HG03066 (cell line): Measurements from ENCODE around the gene PTPRA.
"Not testable (repeated sequence)": the region's sequence is repeated elsewhere in the genome, so short reads cannot be mapped to it uniquely, and the experiment has no call there.

ENCODE experiments used
- ATAC-seq: cut with Tn5 transposase; IDR thresholded peaks from one replicate; pipeline ENCODE4 v1.9.1; 2021; ENCODE audit warnings: low read depth; ENCODE audit not compliant: unreplicated experiment

Gene PTPRA

DNA sequence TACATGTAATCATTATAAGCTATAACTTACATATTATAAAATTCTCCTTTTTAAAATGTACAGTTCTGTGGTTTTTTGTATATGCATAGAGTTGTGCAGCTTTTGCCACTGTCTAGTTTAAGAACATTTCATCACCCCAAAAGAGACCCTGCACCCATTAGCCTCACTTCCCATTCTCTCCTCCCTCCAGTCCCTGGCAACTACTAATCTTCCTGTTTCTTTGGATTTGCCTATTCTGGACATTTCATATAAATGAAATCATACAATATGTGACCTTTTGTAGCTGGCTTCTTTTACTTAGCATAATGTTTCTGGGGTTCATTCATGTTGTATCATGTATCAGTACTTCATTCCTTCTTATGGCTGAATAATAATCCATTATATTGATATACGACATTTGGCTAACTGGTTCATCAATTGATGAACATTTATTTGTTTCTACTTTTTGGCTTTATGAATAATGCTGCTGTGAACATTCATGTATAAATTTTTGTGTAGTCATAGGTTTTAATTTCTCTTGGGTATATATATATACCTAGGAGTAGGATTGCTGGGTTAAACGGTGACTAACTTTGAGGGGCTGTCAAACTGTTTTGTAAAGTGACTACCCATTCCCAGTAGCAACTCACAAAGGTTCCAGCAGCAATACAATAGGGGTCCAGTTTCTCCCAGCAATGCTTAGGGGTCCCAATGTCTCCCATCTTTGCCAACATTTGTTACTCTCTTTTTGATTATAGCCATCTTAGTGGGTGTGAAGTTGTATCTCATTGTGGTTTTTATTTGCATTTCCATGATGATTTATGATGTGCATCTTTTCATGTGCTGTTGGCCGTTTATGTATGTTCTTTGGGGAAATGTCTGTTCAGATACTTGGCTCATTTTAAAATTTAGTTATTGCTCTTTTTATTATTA is 10.7 kb downstream of the PTPRA start:
- ATAC-seq = no peak

DNA sequence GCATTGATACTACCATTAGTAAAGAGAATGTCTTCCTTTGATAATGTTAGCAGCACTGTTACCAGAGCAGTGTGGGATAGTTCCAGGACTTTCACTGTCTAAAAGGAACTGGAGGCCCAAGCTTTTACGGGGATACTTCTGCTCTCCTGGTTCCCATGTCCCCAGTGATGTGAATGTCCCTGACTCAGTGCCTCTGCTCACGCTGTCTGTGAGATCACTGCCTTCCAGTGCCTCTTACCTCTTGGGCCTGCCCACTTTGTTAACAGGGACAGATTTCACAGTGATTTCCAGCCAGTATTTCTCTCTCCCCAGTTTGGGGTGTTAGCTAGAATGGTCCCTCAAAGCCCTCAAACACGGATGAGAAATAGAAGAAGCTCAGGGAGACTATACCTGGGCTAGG is 14.4 kb downstream of the PTPRA start:
- no peak for ATAC-seq

DNA sequence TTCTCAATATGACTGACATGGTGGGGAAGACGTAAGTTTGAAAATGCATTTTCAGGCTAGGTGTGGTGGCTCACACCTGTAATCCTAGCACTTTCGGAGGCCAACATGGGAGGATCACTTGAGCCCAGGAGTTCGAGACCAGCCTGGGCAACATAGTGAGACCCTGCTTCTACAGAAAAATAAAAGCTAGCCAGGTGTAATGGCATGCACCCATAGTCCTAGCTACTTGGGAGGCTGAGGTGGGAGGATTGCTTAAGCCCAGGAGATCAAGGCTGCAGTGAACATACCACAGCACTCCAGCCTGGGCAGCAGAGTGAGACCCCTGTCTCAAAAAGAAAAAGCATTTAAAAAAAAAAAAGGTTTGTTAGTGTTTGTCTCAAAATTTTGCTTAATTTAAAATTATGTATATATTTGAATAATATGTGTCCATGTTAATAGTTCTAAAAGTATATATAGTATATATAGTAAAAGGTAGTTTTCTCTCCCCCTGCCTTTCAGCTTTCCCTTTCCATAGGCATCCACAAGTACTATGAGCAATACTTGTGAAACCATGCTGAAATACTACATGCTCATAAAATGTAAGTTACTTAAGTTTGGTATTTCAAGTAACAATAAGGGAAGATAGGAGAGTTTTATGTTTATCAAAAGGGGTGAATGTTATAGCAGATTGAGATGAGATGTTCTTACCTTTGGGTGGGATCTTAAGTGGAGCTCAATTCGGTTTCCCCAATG is 15.1 kb downstream of the PTPRA start:
- ATAC-seq = no peak

DNA sequence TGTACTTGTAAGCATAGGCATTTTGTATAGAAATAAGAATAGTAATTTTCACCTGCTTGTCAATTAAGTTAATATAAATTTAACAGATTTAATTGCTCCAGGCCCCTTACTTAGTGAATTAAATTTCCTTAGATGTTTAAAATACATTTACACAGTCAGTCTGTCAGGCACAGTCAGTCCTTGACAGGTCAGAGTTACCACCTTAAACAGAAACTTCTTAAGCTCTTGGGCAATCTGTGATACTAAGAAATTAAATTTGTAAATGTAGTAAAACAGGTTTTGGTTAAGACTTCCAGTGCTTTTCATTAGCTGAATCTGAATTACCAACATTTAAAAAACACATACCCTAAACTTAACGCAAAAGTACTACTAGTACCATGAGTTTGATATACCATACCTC is 15.9 kb downstream of the PTPRA start:
- ATAC-seq = no peak

DNA sequence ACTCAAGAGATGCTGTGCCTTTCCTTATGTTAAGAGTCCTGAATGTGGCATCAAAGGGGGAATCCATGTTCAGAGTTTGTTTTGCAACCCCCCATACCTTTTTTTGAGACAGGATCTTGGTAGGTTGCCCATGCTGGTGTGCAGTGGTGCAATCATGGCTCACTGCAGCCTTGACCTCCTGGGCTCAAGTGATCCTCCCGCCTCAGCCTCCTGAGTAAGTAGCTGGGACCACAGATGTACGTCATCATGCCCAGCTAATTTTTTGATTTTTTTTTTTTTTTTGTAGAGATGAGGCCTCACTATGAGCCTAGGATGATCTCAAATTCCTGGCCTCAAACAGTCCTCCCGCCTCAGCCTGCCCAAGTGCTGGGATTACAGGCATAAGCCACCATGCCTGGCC is 16.5 kb downstream of the PTPRA start:
- ATAC-seq = no peak

DNA sequence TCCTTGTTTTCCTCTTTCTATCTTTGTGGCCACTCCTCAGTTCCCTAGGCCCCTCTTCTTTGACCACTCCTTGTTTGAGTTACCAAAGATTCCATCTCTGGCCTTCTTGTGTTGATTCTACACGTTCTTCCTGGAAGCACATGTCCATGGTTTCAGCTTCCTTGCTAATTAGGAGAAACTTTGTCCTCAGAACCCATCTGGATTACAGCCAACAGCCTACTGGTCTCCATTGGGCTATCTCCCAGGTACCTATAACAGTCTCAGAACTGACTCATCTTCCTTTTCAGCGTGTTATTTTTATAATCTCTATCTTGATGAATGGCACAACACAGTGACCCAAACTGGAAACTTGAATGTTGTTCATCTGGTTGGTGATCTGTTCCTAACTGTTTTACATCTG is 17.5 kb downstream of the PTPRA start:
- ATAC-seq = no peak

DNA sequence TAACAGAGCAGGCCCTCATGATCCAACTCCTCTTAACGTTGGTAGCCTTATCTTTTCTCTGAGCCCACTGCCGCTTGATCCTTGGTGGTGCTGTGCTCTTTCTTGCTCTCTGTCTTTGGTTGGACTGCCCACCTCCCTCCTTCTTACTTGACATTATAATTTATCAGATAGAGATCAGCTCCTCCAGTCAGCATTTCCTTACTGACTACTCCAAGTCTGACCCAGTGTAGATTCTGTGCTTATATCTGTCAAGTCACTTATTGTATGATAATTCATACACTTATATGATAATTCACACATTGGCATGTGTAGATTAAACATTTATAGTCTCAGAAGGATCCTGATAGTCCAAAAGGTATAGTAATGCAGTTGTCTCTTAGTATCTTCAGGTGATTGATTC is 18.1 kb downstream of the PTPRA start:
- ATAC-seq = no peak

DNA sequence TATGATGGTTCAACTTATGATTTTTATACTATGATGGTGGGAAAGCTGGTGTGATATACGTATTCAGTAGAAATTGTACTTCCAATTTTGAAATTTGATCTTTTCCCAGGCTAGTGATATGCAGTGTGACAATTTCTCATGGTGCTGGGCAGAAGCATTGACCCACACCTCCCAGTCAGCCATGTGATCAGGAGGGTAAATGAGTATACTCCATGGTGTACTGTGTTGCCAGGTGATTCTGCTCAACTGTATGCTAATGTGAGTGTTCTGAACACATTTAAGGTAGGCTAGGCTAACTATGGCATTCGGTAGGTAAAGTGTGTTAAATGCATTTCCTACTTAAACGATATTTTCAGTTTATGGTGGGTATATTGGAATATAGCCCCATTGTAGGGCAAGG is 19.1 kb downstream of the PTPRA start:
- ATAC-seq = no peak

DNA sequence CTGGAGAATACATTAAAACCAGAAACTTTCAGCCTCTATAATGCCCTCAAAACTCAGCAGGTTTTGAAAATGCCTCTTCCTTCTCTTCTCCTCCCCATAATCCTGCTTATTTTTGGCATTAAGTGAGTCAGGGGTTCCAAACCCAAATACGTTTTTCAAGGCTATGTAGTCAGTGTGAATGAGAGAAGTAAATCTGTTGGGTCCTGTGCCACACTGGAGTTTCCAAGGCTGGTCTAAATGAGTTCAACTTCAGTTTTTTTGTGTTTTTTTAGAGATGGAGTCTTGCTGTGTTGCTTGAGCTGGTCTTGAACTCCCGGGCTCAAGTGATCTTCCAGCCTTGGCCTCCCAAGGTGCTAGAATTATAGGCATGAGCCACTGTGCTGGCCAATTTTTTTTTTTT is 20.9 kb downstream of the PTPRA start:
- no peak for ATAC-seq

DNA sequence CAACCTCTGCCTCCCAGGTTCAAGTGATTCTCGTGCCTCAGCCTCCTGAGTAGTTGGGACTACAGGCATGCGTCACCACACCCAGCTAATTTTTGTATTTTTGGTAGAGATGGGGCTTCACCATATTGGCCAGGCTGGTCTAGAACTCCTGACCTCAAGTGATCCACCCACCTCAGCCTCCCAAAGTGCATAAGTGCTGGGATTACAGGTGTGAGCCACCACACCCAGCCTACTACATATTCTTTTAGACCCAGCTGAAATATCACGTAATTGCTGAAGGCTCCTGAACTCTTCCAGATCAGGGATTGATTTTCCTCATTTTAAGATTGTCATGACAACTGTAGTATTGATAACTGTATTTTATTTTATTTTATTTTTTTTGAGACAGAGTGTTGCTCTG is 21.9 kb downstream of the PTPRA start:
- not testable (repeated sequence) for ATAC-seq

DNA sequence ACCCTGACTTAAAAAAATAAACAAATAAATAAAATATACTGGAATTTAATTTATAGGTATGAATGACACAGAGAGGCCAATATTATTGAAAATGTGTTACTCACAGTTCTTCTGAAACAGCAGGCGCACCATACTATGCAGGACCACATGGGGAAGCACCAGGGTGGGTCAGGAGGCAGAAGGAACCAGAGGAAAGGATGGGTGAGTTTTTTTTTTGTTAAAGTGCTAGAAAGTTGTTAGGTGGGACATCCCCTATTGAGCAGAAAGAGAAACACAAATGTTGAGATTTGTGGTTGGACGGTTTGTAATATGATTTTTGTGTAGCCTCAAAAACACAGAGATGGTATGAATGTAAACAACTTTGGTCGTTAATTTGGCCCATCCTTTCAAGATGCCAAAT is 26.0 kb downstream of the PTPRA start:
- ATAC-seq = no peak

DNA sequence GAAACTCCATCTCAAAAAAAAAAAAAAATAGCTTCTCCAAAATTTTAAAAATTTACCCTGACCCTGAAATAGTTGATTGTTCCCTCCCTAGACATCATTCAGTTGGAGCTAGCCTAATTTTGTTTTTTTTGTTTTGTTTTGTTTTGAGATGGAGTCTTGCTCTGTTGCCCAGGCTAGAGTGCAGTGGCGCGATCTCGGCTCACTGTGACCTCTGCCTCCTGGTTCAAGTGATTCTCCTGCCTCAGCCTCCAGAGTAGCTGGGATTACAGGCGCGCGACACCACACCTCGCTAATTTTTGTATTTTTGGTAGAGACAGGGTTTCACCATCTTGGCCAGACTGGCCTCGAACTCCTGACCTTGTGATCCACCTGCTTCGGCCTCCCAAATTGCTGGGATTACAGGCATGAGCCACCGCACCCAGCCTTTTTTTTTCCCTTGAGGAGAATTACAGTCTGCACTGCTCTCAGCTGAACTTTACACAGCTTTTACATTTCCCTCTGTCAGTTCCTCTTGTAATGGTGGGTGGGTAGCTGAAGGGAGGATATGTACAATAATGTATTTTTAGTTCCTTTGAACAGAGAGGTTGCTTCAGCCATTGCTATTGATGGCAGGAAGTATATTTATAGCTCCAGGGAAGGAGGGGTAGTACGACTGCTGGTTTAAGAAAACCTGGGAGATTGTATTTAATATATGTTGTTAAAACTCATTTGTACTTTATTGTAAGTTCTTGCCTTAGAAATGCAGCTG is 27.7 kb downstream of the PTPRA start:
- ATAC-seq = no peak

DNA sequence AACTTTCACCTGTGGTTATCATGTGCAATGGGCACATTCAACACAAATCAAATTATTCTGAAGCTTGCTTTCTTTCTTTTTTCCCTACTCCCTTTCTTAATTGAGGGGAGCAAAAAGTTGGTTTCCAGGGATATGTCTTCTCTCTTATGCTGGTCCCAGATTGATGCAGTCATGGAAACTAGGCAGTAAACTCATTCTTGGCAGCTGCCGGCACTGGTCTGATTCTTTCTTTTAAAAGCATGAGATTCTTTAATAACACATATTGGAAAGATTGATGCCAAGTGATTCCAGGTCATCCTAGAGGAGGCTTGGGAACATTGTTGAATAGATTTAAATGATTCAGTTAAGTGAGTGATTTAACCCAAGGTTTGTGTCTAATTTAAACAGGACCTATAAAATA is 29.0 kb downstream of the PTPRA start:
- ATAC-seq = no peak

DNA sequence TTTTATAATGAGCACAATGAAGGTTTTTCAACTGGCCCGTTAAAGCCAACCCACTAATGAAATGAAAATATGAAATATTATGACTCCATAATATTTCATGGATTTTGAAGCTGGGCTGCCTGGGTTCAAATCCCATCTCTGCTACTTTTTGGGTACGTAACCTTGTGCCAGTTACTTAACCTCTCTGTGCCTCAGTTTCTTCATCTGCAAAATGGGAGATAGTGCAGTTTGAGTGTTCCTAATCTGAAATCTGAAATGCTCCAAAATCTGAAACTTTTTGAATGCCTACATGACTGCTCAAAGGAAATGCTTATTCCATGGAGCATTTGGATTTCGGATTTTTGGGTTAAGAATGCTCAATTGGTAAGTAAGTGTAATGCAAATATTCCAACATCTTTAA is 29.5 kb downstream of the PTPRA start:
- ATAC-seq = no peak

DNA sequence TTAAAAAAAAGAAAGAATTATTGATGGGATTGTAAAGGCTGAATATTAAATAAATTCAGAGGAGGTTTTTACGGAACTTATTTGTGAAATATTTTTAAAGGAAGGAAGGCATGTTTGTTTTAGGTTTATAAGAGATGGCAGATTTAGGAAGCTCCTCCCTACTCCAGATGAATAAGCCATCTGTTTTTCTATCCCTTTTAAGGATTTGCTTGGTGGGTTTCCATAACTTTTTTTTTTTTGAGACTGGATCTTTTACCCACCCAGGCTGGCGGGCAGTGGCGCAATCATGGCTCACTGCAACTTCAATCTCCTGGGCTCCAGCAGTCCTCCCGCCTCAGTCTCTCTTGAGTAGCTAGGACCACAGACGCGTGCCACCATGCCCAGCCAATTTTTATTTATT is 30.4 kb downstream of the PTPRA start:
- no peak for ATAC-seq

DNA sequence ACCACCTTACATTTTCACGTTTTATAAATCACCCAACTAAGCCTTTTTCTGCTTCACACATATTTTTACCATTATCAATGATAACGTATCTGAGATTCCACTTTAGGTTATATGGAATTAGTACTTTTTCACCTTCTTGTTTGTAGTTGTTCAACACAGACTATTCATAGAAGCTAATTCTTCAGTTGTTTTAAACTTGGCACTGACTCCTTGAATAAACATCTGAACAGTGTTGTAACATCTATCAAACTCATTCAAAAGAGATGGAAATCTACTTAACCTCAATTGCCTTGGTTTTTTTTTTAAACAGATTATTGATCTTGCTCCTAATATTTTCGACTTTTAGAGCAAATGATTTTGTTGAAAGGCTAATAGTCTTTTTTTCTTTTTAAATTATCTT is 34.2 kb downstream of the PTPRA start:
- ATAC-seq = no peak

DNA sequence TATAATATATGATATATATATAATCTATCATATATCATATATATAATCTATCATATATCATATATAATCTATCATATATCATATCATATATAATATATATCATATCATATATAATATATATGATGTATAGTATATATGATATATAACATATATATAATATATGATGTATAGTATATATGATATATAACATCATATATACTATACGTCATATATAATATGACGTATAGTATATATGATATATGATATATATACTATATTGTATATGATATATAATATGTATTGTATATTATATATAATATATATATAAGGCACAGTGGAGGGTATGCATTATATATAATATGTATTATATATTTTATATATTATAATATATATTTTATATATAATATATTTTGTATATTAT is 36.7 kb downstream of the PTPRA start:
- ATAC-seq = no peak

DNA sequence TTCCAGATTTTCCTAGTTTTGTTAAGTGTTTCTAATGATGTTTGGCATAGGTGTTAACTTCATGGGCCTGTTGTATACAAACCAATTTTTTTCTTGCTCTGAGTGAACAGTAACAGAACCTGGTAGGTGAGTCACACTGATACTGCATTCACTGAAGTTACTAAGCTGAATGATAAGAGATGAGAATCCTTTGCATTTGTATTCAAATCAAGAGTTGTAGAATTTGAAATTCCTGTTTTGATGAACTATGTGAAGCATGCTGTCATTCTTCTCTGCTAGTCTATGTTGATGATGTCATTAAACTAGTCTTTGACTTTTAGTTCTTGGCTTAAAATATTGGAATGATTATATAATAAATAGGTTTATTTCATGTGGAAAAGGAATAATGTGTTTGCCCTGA is 37.9 kb downstream of the PTPRA start:
- no peak for ATAC-seq

DNA sequence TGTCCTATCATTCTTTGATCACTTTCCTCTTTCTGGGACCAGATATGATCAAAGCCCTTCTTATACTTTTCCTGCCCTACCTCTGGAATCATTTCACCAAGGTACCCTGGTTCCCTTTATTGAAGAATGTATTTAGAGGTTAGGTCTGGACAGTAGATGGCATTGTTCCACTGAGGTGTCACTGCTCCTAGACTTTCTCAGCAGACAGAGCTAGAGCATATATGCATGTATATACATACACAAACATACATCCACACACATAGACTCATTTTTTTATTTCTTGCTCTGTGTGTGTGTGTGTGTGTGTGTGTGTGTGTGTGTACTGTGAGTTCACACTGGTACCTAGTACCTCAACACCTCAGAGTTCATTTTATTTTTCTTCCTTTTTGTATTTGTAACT is 40.9 kb downstream of the PTPRA start:
- ATAC-seq = no peak

DNA sequence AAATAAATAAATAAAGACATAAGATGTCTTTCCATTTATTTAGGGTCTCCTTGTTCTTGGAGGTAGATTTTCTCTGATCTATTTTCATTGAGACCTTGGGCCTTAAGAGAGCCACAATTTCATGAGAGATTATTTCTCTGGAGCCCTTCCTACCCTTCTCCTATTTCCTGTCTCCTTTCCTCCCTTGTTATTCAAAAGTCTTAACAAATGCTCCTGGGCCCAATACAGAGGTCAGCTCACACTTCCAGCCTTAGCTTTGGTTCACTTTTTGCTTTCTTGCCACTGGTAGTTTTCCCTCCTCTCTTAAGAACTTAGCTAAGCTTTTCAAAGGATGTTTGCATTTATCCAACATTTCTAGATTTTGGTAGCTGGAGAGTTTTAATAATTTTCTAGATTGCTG is 44.0 kb downstream of the PTPRA start:
- no peak for ATAC-seq
